NK-92 (cell line): ENCODE results near the gene ITGB3.

Source experiments
- DNase-seq: peaks from one replicate; lab custom pipeline; 2025; ENCODE audit not compliant: unreplicated experiment; lab: John Stamatoyannopoulos, UW

ITGB3 gene

GRCh38 chr17:47325176-47325575 lies 71.5 kb downstream of the ITGB3 start:
- no peak for DNase-seq

- no peak for DNase-seq
Measured at GRCh38 chr17:47330548-47330947, 76.9 kb downstream of the ITGB3 start.

- DNase-seq, result no peak
Measured at GRCh38 chr17:47332287-47332686, 78.7 kb downstream of the ITGB3 start.

- DNase-seq, result no peak
Measured at GRCh38 chr17:47335101-47335936, 81.7 kb downstream of the ITGB3 start.

GRCh38 chr17:47338026-47338425 lies 84.4 kb downstream of the ITGB3 start:
- no peak for DNase-seq

GRCh38 chr17:47352848-47353247 lies 99.2 kb downstream of the ITGB3 start:
- DNase-seq, result no peak

GRCh38 chr17:47358652-47359051 lies 105.0 kb downstream of the ITGB3 start:
- DNase-seq, result no peak
